Breast epithelium (tissue), 3 donors: ENCODE results near the gene UPP2.

Experiments used
- CTCF ChIP-seq, 3 donors: fragments of 450-650 bp; IDR thresholded peaks; one replicate each; pipeline ENCODE4 v1.5.1; 2016 to 2017; ENCODE audit warnings: antibody characterized with exemption in 3 of 3, mild to moderate bottlenecking in 3 of 3, moderate library complexity in 3 of 3
- POLR2AphosphoS5 ChIP-seq, 3 donors: sonication (generic); formaldehyde crosslinking; IDR thresholded peaks; one replicate each; pipeline ENCODE4 v1.6.1; 2017; ENCODE audit warnings: antibody characterized with exemption in 3 of 3

GRCh38 chr2:158178646-158179045 is 77.0 kb downstream of the UPP2 start:
- TF ChIP-seq CTCF (IDR thresholded peaks at IDR 0.05) (no peak), POLR2AphosphoS5 (IDR thresholded peaks at IDR 0.05) (no peak)
